ENCODE data around the gene DCTPP1.

The DCTPP1 gene

DNA sequence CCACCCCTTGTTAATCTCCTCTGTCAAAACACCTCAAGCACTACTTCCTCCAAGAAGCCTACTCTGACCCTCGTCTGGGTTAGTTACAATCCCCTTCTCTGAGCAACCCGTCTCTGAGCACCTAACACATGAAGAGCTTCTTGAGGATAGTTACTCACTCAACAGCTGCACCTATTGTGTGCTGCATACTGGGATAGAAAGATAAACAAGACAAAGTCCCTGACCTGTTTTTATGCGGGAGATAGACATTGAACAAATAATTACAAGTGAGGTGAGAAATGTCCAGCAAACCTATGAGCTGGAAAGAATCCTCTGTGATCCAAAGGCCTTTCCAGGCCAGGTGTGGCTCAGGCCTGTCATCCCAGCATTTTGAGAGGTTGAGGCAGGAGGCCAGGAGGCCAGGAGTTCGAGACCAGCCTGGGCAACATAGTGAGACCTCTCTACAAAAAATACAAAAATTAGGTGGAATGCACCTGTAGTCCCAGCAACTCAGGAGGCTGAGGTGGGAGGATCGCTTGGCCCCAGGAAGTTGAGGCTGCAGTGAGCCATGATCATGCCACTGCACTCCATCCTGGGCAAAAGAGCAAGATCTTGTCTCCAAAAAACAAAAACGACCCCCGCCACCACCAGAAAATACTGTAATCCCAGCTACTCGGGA lies 27.9 kb downstream of the DCTPP1 start:
- H3K27me3 ChIP-seq, result peaks cover 24% of the 10 kb centered on the region
- no peak overlapping the region for H3K4me3 ChIP-seq (ENCODE audit: low read depth in 1 of 2, low read length in 1 of 2)
- H3K36me3 ChIP-seq, result no peaks in the 10 kb centered on the region
- H3K4me1 ChIP-seq (ENCODE audit: control insufficient read depth in 1 of 2, insufficient read depth in 1 of 2, low read depth in 1 of 2, low read length in 1 of 2), result peaks cover 25 to 52% of the 10 kb centered on the region in 2 experiments
- H3K9me3 ChIP-seq, result no peaks in the 10 kb centered on the region
- no peak overlapping the region for H3K27ac ChIP-seq
- TF ChIP-seq, protein P1, sequence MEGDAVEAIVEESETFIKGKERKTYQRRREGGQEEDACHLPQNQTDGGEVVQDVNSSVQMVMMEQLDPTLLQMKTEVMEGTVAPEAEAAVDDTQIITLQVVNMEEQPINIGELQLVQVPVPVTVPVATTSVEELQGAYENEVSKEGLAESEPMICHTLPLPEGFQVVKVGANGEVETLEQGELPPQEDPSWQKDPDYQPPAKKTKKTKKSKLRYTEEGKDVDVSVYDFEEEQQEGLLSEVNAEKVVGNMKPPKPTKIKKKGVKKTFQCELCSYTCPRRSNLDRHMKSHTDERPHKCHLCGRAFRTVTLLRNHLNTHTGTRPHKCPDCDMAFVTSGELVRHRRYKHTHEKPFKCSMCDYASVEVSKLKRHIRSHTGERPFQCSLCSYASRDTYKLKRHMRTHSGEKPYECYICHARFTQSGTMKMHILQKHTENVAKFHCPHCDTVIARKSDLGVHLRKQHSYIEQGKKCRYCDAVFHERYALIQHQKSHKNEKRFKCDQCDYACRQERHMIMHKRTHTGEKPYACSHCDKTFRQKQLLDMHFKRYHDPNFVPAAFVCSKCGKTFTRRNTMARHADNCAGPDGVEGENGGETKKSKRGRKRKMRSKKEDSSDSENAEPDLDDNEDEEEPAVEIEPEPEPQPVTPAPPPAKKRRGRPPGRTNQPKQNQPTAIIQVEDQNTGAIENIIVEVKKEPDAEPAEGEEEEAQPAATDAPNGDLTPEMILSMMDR (IDR thresholded peaks at IDR 0.05), result no peak

DNA sequence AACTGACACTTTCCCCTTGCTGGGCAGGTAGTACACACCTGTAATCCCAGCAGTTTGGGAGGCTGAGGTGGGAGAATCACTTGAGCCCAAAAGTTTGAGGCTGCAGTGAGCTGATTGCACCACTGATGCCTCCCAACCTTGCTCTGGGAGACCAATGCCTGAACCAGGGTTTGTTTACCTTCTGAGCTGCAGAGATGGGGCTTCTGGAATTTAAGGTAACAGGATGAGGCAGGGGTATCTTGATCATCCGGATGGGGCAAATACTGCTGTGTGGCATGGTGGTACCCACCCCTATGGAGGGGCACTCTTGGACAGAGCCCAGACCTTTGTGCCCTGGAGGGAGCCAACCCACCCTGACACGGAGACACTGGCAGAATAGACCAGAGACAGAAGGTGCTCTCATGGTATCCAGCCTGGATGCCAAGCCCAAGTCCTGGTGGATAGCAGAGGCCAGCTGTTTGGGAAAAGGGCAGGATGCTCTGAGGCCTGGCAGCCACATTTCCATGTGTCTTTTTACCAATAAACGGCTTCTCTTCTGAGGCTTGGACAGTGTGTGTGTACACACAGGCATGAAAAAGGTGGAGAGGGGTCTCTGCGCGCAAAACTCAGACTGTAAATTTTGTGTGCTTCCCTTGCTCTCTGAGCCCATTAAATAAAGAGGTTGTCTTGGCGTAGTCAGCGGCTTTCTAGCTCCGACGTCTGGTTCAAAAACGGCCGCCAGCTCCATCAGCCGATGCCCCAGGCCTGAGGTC lies 30.2 kb downstream of the DCTPP1 start:
- H3K27ac ChIP-seq, result no peak overlapping the region
- no peaks in the 10 kb centered on the region for H3K36me3 ChIP-seq
- peak overlapping the region; percentile 57 to 71 for H3K4me3 ChIP-seq (ENCODE audit: low read depth in 1 of 2, low read length in 1 of 2)
- TF ChIP-seq, protein P1 (IDR thresholded peaks at IDR 0.05), result no peak
- peaks cover 31% of the 10 kb centered on the region for H3K27me3 ChIP-seq
- peaks cover 35 to 69% of the 10 kb centered on the region in 2 experiments for H3K4me1 ChIP-seq (ENCODE audit: control insufficient read depth in 1 of 2, insufficient read depth in 1 of 2, low read depth in 1 of 2, low read length in 1 of 2)
- H3K9me3 ChIP-seq, result no peaks in the 10 kb centered on the region

DNA sequence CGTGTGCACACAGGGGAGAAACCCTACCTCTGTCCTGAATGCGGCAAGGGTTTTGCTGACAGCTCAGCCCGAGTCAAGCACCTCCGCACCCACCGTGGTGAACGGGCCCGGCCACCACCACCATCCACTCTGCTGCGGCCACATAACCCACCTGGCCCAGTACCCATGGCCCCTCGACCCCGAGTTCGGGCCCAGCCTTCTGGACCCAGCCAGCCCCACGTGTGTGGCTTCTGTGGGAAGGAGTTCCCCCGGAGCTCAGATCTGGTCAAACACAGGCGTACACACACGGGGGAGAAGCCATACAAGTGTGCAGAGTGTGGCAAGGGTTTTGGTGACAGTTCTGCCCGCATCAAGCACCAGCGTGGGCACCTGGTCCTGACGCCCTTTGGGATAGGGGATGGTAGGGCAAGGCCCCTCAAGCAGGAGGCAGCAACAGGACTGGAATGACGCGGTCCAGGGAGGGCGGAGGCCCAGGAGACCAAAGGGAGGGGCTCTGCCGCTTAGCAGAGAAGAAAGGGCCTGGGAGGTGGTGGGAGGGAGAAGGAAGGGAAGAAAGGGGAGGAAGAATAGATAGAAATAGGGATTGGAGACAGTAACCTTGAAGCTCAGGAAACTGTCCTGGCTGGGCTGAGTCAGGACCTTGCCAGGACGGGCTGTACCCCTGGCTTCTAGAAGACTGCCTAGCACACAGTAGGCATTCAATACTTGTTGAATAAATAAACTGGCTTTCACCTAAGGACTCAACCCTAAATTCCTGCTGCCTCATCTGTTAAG lies 31.0 kb downstream of the DCTPP1 start:
- Histone ChIP-seq H3K27me3 (peaks cover 36% of the 10 kb centered on the region), H3K9me3 (no peaks in the 10 kb centered on the region), H3K4me3 (ENCODE audit: low read depth in 1 of 2, low read length in 1 of 2) (no peak overlapping the region), H3K36me3 (no peaks in the 10 kb centered on the region), H3K27ac (no peak overlapping the region), H3K4me1 (ENCODE audit: control insufficient read depth in 1 of 2, insufficient read depth in 1 of 2, low read depth in 1 of 2, low read length in 1 of 2) (peaks cover 35 to 69% of the 10 kb centered on the region in 2 experiments)
- TF ChIP-seq, protein P1 (IDR thresholded peaks at IDR 0.05), result no peak

DNA sequence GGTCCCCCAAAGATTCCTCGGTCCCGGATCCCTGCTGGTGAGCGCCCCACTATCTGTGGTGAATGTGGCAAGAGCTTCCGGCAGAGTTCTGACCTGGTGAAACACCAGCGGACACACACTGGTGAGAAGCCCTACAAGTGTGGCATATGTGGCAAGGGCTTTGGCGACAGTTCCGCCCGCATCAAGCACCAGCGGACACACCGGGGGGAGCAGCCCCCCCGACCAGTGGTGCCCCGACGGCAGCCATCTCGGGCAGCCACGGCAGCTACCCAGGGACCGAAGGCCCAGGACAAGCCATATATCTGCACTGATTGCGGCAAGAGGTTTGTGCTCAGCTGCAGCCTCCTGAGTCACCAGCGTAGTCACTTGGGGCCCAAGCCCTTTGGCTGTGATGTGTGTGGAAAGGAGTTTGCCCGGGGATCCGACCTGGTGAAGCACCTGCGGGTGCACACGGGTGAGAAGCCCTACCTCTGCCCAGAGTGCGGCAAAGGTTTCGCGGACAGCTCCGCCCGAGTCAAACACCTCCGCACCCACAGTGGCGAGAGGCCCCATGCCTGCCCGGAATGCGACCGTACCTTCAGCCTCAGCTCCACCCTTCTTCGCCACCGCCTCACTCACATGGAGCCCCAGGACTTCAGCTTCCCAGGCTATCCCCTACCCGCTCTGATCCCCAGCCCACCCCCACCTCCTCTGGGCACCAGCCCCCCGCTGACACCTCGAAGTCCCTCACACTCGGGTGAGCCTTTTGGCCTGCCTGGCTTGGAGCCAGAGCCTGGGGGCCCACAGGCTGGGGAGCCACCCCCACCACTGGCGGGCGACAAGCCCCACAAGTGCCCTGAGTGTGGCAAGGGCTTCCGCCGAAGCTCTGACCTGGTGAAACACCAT lies 31.8 kb downstream of the DCTPP1 start:
- H3K4me1 ChIP-seq (ENCODE audit: control insufficient read depth in 1 of 2, insufficient read depth in 1 of 2, low read depth in 1 of 2, low read length in 1 of 2), result peaks cover 31 to 61% of the 10 kb centered on the region in 2 experiments

More for the DNA sequence above, 31.8 kb downstream of the DCTPP1 start:
- no peak overlapping the region for H3K27ac ChIP-seq
- peaks cover 36% of the 10 kb centered on the region for H3K27me3 ChIP-seq
- TF ChIP-seq, protein P1 (IDR thresholded peaks at IDR 0.05), result no peak
- no peaks in the 10 kb centered on the region for H3K36me3 ChIP-seq
- H3K4me3 ChIP-seq (ENCODE audit: low read depth in 1 of 2, low read length in 1 of 2), result no peak overlapping the region
- H3K9me3 ChIP-seq, result no peaks in the 10 kb centered on the region
